Measurements from ENCODE around the gene FAR2. TPM values are rescaled to one million over a fixed set of nuclear protein-coding genes. Genes with fewer than 3 reads are reported as not detected.

The FAR2 gene
- total and polyA plus RNA-seq, 8 donors, result 1.7 to 96.7 (median 3.3) TPM; not detected in 1

- 16 to 34% (median 21%) methylated on average over 11 to 34 of the region's 34 CpGs for WGBS, 5 donors
- no peak for TF ChIP-seq EP300 (IDR thresholded peaks at IDR 0.05)
- no peak for TF ChIP-seq POLR2A (IDR thresholded peaks at IDR 0.05)
- no peak for TF ChIP-seq CTCF (IDR thresholded peaks at IDR 0.05)
- TF ChIP-seq POLR2AphosphoS5 (IDR thresholded peaks at IDR 0.05), result no peak
- Histone ChIP-seq H3K27me3 (peaks cover 0 to 13% (median 0%) of the 10 kb centered on the region in 3 donors), H3K4me3 (peak overlapping the region; percentile 64 to 78 (median 70)), H3K9me3 (no peaks in the 10 kb centered on the region), H3K36me3 (no peaks in the 10 kb centered on the region), H3K4me1 (peaks cover 0 to 47% (median 29%) of the 10 kb centered on the region in 4 donors), H3K27ac (peak overlapping the region in 4 of 5 donors; percentile 77 to 87 (median 78))
- intact Hi-C loops (cut with DNase I; ENCODE audit: low total_unique reads), result no loop called here
- DNase-seq, result no peak
Measured at GRCh38 chr12:29149691-29150281, 708 bp downstream of the FAR2 start.

- H3K36me3 ChIP-seq, result no peaks in the 10 kb centered on the region
- no peak for DNase-seq
- intact Hi-C loops (cut with DNase I; ENCODE audit: low total_unique reads), result no loop called here
- no peak for TF ChIP-seq POLR2AphosphoS5 (IDR thresholded peaks at IDR 0.05)
- TF ChIP-seq EP300 (IDR thresholded peaks at IDR 0.05), result no peak
- TF ChIP-seq CTCF (IDR thresholded peaks at IDR 0.05), result no peak
- TF ChIP-seq POLR2A (IDR thresholded peaks at IDR 0.05), result no peak
- peaks cover 0 to 47% (median 29%) of the 10 kb centered on the region in 4 donors for H3K4me1 ChIP-seq
- H3K9me3 ChIP-seq, result no peaks in the 10 kb centered on the region
- no peak overlapping the region for H3K27ac ChIP-seq
- 86 to 91% (median 90%) methylated on average over 7 of the region's 7 CpGs for WGBS, 5 donors
- H3K27me3 ChIP-seq, result peaks cover 0 to 13% (median 0%) of the 10 kb centered on the region in 3 donors
- peak overlapping the region in 1 of 4 donors; percentile 78 for H3K4me3 ChIP-seq
Measured at GRCh38 chr12:29150462-29150861, 1.4 kb downstream of the FAR2 start.

GRCh38 chr12:29152223-29152868, 3.3 kb downstream of the FAR2 start:
- no peak overlapping the region for H3K4me3 ChIP-seq
- peaks cover 0 to 50% (median 29%) of the 10 kb centered on the region in 4 donors for H3K4me1 ChIP-seq
- peaks cover 0 to 13% (median 0%) of the 10 kb centered on the region in 3 donors for H3K27me3 ChIP-seq
- no peaks in the 10 kb centered on the region for H3K36me3 ChIP-seq
- no peak for TF ChIP-seq POLR2AphosphoS5 (IDR thresholded peaks at IDR 0.05)
- TF ChIP-seq CTCF (IDR thresholded peaks at IDR 0.05), result no peak
- TF ChIP-seq POLR2A (IDR thresholded peaks at IDR 0.05), result no peak
- TF ChIP-seq EP300 (IDR thresholded peaks at IDR 0.05), result no peak
- peak overlapping the region in 2 of 5 donors; percentile 15 to 20 for H3K27ac ChIP-seq
- DNase-seq, result no peak
- no peaks in the 10 kb centered on the region for H3K9me3 ChIP-seq
- 56 to 79% (median 76%) methylated on average over 1 of the region's 1 CpG for WGBS, 5 donors
- intact Hi-C loops (cut with DNase I; ENCODE audit: low total_unique reads), result no loop called here

- H3K27ac ChIP-seq, result peak overlapping the region in 2 of 5 donors; percentile 15 to 20
- TF ChIP-seq POLR2A (IDR thresholded peaks at IDR 0.05) (no peak), CTCF (IDR thresholded peaks at IDR 0.05) (no peak), EP300 (IDR thresholded peaks at IDR 0.05) (no peak), POLR2AphosphoS5 (IDR thresholded peaks at IDR 0.05) (no peak)
- no peak overlapping the region for H3K4me3 ChIP-seq
- H3K36me3 ChIP-seq, result no peaks in the 10 kb centered on the region
- peaks cover 0 to 49% (median 28%) of the 10 kb centered on the region in 4 donors for H3K4me1 ChIP-seq
- no peak for DNase-seq
- peaks cover 0 to 13% (median 0%) of the 10 kb centered on the region in 3 donors for H3K27me3 ChIP-seq
- WGBS, 5 donors, result 58 to 72% (median 65%) methylated on average over 4 of the region's 4 CpGs
- intact Hi-C loops (cut with DNase I; ENCODE audit: low total_unique reads), result no loop called here
- no peaks in the 10 kb centered on the region for H3K9me3 ChIP-seq
Measured at GRCh38 chr12:29152981-29153630, 4.0 kb downstream of the FAR2 start.
